Parathyroid adenoma (tissue), 2 donors: Measurements from ENCODE around the gene SUN5.
"Not testable (repeated sequence)": the region's sequence is repeated elsewhere in the genome, so short reads cannot be mapped to it uniquely, and the experiment has no call there.

Experiments used
- H2AFZ ChIP-seq: fragments of 300-600 bp; sonication (generic); one replicate; pipeline ENCODE4 v1.7.0; 2017; ENCODE audit warnings: antibody characterized with exemption, mild to moderate bottlenecking
- H3K27ac ChIP-seq: fragments of 300-600 bp; sonication (generic); one replicate; pipeline ENCODE4 v1.7.0; 2017
- H3K27me3 ChIP-seq: fragments of 300-600 bp; sonication (generic); one replicate; pipeline ENCODE4 v1.7.0; 2017; ENCODE audit warnings: low read length; ENCODE audit not compliant: control insufficient read depth, insufficient read depth
- H3K36me3 ChIP-seq: fragments of 300-600 bp; sonication (generic); one replicate; pipeline ENCODE4 v1.7.0; 2017; ENCODE audit warnings: low read length; ENCODE audit not compliant: control insufficient read depth, insufficient read depth
- H3K4me1 ChIP-seq: fragments of 300-600 bp; sonication (generic); one replicate; pipeline ENCODE4 v1.7.0; 2017; ENCODE audit warnings: control low read depth
- H3K4me2 ChIP-seq: fragments of 300-600 bp; sonication (generic); one replicate; pipeline ENCODE4 v1.7.0; 2017; ENCODE audit warnings: low read length
- H3K4me3 ChIP-seq: fragments of 300-600 bp; sonication (generic); one replicate; pipeline ENCODE4 v1.7.0; 2017; ENCODE audit warnings: low read depth, low read length
- H3K79me2 ChIP-seq: fragments of 300-600 bp; sonication (generic); one replicate; pipeline ENCODE4 v1.7.0; 2017; ENCODE audit warnings: control low read depth
- H3K9ac ChIP-seq: fragments of 300-600 bp; sonication (generic); one replicate; pipeline ENCODE4 v1.7.0; 2017; ENCODE audit warnings: mild to moderate bottlenecking
- H3K9me3 ChIP-seq: fragments of 300-600 bp; sonication (generic); one replicate; pipeline ENCODE4 v1.7.0; 2017; ENCODE audit warnings: low read length; ENCODE audit not compliant: control insufficient read depth
- CTCF ChIP-seq: fragments of 300-600 bp; sonication (generic); IDR thresholded peaks from one replicate; pipeline ENCODE4 v1.7.0; 2017; ENCODE audit warnings: antibody characterized with exemption, mild to moderate bottlenecking
- donor health status: primary hyperparathyroidism.

The SUN5 gene

DNA sequence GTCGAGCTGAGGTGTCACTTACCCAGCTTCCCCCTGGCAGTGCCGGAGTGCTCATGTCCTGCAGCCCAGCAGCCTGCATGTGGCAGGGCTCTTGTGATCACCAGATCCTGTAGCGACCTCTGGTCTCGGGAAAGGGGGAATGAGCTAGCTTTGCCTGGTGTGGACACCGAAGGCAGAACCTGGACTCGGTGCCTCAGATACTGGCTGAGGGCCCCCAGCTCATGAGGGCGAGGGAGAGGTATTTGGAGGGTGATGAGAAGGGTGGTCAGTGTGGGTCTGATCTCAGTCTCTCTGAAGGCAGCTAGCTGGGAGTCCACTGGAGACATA is 26.3 kb downstream of the SUN5 start:
- Histone ChIP-seq H2AFZ (no peak overlapping the region), H3K27me3 (no peaks in the 10 kb centered on the region), H3K36me3 (no peaks in the 10 kb centered on the region), H3K27ac (no peak overlapping the region), H3K4me3 (no peak overlapping the region), H3K9ac (no peak overlapping the region), H3K9me3 (no peaks in the 10 kb centered on the region), H3K4me1 (no peaks in the 10 kb centered on the region), H3K79me2 (no peaks in the 10 kb centered on the region), H3K4me2 (no peak overlapping the region)
- no peak for TF ChIP-seq CTCF

DNA sequence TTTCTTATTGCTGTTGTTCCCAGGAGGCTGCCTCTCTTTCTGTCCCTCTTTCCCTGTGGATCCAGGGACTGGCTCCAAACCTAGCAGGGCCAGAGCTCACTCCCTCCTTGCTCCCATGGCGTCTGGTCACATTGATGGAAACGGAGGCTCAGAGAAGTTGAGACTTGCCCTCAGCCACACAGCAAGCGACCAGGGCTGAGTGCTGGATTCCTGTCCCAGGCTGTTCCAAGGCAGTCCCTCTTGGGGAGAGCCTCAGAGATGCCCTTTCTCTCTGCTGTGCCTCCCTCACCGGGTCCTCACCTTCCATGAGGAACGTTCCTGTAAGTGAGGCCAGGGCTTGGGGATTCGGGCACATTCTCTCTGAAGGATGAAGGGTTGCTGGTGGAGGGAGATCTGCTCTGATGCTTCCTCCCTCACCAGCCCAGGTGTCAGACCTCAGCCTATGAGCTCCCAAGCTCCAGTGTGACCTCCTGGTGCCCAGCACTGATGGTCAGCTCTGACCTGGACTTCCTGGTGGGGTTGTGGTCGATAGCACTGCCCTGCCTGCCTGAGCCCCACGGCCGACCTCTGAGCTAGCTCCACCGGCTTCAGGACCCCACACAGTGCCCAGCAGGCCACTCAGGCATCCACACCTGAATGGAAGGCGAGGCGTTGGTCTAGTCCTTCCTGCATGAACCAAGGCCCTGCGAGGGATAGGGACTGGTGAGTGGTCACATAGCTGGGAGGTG is 26.8 kb downstream of the SUN5 start:
- no peak overlapping the region for H2AFZ ChIP-seq
- no peak for TF ChIP-seq CTCF
- no peaks in the 10 kb centered on the region for H3K9me3 ChIP-seq
- no peaks in the 10 kb centered on the region for H3K36me3 ChIP-seq
- no peak overlapping the region for H3K4me3 ChIP-seq
- H3K4me1 ChIP-seq, result no peaks in the 10 kb centered on the region
- no peaks in the 10 kb centered on the region for H3K27me3 ChIP-seq
- H3K27ac ChIP-seq, result no peak overlapping the region
- H3K9ac ChIP-seq, result no peak overlapping the region
- no peaks in the 10 kb centered on the region for H3K79me2 ChIP-seq
- H3K4me2 ChIP-seq, result no peak overlapping the region

DNA sequence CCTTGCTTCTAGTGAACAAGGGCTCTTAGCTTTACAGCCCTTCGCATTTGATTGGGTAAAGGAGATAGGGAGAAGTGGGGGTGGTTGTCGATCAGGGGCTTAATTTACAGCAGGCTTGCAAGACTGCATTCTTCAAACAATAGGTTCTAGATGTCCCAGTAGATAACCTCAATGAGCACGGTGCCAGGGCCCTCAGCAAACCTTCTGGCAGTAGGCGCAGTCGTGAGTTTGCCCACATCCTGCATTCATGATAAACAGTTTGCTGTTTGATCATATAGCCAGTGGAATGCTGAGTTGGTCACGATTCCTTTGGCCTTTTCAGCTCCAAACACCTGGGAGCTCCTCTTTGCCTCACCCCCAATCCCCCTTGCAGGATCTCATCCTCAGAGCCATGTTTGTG is 27.5 kb downstream of the SUN5 start:
- Histone ChIP-seq H3K4me1 (no peaks in the 10 kb centered on the region), H3K4me2 (no peak overlapping the region), H3K79me2 (no peaks in the 10 kb centered on the region), H2AFZ (no peak overlapping the region), H3K9ac (no peak overlapping the region), H3K27me3 (no peaks in the 10 kb centered on the region), H3K4me3 (no peak overlapping the region), H3K9me3 (no peaks in the 10 kb centered on the region), H3K27ac (no peak overlapping the region), H3K36me3 (no peaks in the 10 kb centered on the region)
- no peak for TF ChIP-seq CTCF

- Histone ChIP-seq H3K9me3 (no peaks in the 10 kb centered on the region), H3K4me3 (no peak overlapping the region), H3K9ac (no peak overlapping the region), H2AFZ (no peak overlapping the region), H3K79me2 (no peaks in the 10 kb centered on the region), H3K27ac (no peak overlapping the region), H3K36me3 (no peaks in the 10 kb centered on the region), H3K4me2 (no peak overlapping the region), H3K27me3 (no peaks in the 10 kb centered on the region), H3K4me1 (no peaks in the 10 kb centered on the region)
- no peak for TF ChIP-seq CTCF
Observed at GRCh38 chr20:32975698-32976674, 28.2 kb downstream of the SUN5 start.

DNA sequence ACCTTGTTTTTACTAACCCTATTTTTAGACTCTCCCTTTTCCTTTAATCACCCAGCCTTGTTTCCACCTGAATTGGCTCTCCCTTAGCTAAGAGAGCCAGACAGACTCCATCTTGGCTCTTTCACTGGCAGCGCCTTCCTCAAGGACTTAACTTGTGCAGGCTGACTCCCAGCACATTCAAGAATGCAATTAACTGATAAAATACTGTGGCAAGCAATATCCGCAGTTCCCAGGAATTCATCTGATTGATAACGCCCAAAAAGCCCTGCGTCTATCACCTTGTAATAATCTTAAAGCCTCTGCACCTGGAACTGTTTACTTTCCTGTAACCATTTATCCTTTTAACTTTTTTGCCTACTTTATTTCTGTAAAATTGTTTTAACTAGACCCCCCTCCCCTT is 29.1 kb downstream of the SUN5 start:
- not testable (repeated sequence) for H3K9ac ChIP-seq, H3K36me3 ChIP-seq, H3K27me3 ChIP-seq, H3K27ac ChIP-seq, H3K9me3 ChIP-seq, H3K4me2 ChIP-seq, H3K4me1 ChIP-seq, H2AFZ ChIP-seq, H3K4me3 ChIP-seq, H3K79me2 ChIP-seq

DNA sequence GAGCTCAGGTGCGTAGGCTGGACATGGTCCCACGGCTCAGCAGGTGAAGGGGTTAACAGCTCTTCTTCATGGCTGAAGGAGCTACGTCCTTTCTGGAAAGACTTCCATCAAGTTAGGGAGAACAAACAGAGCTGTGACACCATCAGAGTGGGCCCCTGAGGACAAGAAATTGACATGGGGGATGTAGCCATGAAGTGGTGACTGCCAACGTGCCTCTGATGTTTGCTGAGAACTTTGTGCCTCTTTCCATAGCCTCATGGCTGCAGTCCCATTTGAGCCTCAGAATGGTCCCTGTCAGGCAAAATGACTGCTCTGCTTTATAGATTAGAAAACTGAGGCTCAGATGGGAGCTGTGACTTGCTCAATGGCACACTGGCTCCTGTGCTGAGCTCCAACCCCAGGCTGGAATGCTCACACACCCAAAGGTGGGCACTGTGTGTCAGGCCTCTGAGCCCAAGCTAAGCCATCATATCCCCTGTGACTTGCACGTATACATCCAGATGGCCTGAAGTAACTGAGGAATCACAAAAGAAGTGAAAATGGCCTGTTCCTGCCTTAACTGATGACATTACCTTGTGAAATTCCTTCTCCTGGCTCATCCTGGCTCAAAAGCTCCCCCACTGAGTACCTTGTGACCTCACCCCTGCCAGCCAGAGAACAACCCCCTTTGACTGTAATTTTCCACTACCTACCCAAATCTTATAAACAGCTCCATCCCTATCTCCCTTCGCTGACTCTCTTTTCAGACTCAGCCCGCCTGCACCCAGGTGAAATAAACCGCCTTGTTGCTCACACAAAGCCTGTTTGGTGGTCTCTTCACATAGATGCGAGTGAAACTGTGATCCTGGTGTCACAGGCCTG is 29.8 kb downstream of the SUN5 start:
- H3K4me1 ChIP-seq, H3K9ac ChIP-seq, H3K4me3 ChIP-seq, H2AFZ ChIP-seq, H3K27ac ChIP-seq, H3K36me3 ChIP-seq, H3K79me2 ChIP-seq, H3K4me2 ChIP-seq, H3K9me3 ChIP-seq, H3K27me3 ChIP-seq: not testable (repeated sequence)
